IgD-negative memory B cell (primary cell): ENCODE measurements around the gene CCT8L2. TPM values are rescaled to one million over a fixed set of nuclear protein-coding genes. Genes with fewer than 3 reads are reported as not detected.
A peak's percentile ranks its signal among the peaks of the same experiment; 100 is the strongest.
"Not testable (repeated sequence)": the region's sequence is repeated elsewhere in the genome, so short reads cannot be mapped to it uniquely, and the experiment has no call there.

Source experiments
- H3K27ac Mint-ChIP-seq, 3 donors: one replicate each; pipeline ENCODE4 v1.8.0; 2020 to 2022; ENCODE audit warnings: mild to moderate bottlenecking in 3 of 3, mixed read lengths in 3 of 3, moderate library complexity in 1 of 3
- H3K27me3 Mint-ChIP-seq: one replicate; pipeline ENCODE4 v1.8.0; 2021; ENCODE audit warnings: mixed read lengths
- H3K36me3 Mint-ChIP-seq: one replicate; pipeline ENCODE4 v1.8.0; 2020; ENCODE audit warnings: mild to moderate bottlenecking, mixed read lengths
- H3K4me1 Mint-ChIP-seq, 3 donors: one replicate each; pipeline ENCODE4 v1.8.0; 2020 to 2022; ENCODE audit warnings: mixed read lengths in 3 of 3, mild to moderate bottlenecking in 1 of 3
- H3K4me3 Mint-ChIP-seq, 4 donors: one replicate each; pipeline ENCODE4 v1.8.0; 2020 to 2022; ENCODE audit warnings: mild to moderate bottlenecking in 4 of 4, mixed read lengths in 4 of 4, moderate library complexity in 3 of 4
- H3K9me3 Mint-ChIP-seq, 3 donors: one replicate each; pipeline ENCODE4 v1.8.0; 2020 to 2021; ENCODE audit warnings: mixed read lengths in 3 of 3, mild to moderate bottlenecking in 1 of 3
- polyA plus RNA-seq: library from polyadenylated mRNA; unstranded; fragments of 300-500 nt; fragmentation: Illumina TruSeq; gene quantifications from one replicate; pipeline ENCODE4 v1.2.3, GENCODE V29; 2021

CCT8L2 gene, protein sequence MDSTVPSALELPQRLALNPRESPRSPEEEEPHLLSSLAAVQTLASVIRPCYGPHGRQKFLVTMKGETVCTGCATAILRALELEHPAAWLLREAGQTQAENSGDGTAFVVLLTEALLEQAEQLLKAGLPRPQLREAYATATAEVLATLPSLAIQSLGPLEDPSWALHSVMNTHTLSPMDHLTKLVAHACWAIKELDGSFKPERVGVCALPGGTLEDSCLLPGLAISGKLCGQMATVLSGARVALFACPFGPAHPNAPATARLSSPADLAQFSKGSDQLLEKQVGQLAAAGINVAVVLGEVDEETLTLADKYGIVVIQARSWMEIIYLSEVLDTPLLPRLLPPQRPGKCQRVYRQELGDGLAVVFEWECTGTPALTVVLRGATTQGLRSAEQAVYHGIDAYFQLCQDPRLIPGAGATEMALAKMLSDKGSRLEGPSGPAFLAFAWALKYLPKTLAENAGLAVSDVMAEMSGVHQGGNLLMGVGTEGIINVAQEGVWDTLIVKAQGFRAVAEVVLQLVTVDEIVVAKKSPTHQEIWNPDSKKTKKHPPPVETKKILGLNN
- polyA plus RNA-seq, result not detected

- H3K27me3 Mint-ChIP-seq, H3K9me3 Mint-ChIP-seq, H3K27ac Mint-ChIP-seq, H3K4me3 Mint-ChIP-seq, H3K36me3 Mint-ChIP-seq, H3K4me1 Mint-ChIP-seq: not testable (repeated sequence)
Measured at GRCh38 chr22:16592710-16593109, at the start of gene CCT8L2. Gene CCT8L2, minus strand, starts transcription at chr22:16592810. Its CDS starts 260 bp downstream, at chr22:16592550.

GRCh38 chr22:16635442-16635841 lies 42.8 kb upstream of the CCT8L2 start:
- H3K27ac Mint-ChIP-seq, H3K4me3 Mint-ChIP-seq, H3K36me3 Mint-ChIP-seq, H3K4me1 Mint-ChIP-seq, H3K9me3 Mint-ChIP-seq, H3K27me3 Mint-ChIP-seq: not testable (repeated sequence)

GRCh38 chr22:16634092-16634491 lies 41.5 kb upstream of the CCT8L2 start:
- H3K27me3 Mint-ChIP-seq, H3K36me3 Mint-ChIP-seq, H3K27ac Mint-ChIP-seq, H3K9me3 Mint-ChIP-seq, H3K4me1 Mint-ChIP-seq, H3K4me3 Mint-ChIP-seq: not testable (repeated sequence)

GRCh38 chr22:16628476-16628875 lies 35.9 kb upstream of the CCT8L2 start:
- H3K36me3 Mint-ChIP-seq, H3K4me3 Mint-ChIP-seq, H3K27me3 Mint-ChIP-seq, H3K9me3 Mint-ChIP-seq, H3K4me1 Mint-ChIP-seq, H3K27ac Mint-ChIP-seq: not testable (repeated sequence)

- not testable (repeated sequence) for H3K4me1 Mint-ChIP-seq, H3K27me3 Mint-ChIP-seq, H3K9me3 Mint-ChIP-seq, H3K36me3 Mint-ChIP-seq, H3K4me3 Mint-ChIP-seq, H3K27ac Mint-ChIP-seq
Measured at GRCh38 chr22:16625018-16625417, 32.4 kb upstream of the CCT8L2 start.

DNA sequence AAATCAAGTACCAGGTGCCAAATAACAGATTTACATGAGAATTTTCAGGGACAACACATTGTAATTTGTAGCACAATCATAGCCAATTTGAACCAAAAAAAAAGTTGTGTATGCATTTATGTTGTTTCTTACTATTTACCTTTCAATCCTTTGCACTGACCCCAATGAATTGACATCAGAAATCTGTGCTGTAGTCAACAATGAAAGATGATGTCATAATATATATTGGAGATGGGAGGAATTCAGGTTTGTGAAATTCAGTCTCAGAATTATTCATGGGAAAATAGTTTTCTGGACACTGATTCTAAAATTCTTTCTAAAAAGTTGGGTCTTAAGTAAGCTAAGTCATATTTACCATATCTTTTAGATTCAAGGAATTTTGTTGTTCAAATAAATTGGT lies 31.0 kb upstream of the CCT8L2 start:
- not testable (repeated sequence) for H3K36me3 Mint-ChIP-seq, H3K9me3 Mint-ChIP-seq, H3K27ac Mint-ChIP-seq, H3K4me3 Mint-ChIP-seq, H3K27me3 Mint-ChIP-seq, H3K4me1 Mint-ChIP-seq

GRCh38 chr22:16617516-16617915 lies 24.9 kb upstream of the CCT8L2 start:
- not testable (repeated sequence) for H3K36me3 Mint-ChIP-seq, H3K4me3 Mint-ChIP-seq, H3K27me3 Mint-ChIP-seq, H3K4me1 Mint-ChIP-seq, H3K9me3 Mint-ChIP-seq, H3K27ac Mint-ChIP-seq

DNA sequence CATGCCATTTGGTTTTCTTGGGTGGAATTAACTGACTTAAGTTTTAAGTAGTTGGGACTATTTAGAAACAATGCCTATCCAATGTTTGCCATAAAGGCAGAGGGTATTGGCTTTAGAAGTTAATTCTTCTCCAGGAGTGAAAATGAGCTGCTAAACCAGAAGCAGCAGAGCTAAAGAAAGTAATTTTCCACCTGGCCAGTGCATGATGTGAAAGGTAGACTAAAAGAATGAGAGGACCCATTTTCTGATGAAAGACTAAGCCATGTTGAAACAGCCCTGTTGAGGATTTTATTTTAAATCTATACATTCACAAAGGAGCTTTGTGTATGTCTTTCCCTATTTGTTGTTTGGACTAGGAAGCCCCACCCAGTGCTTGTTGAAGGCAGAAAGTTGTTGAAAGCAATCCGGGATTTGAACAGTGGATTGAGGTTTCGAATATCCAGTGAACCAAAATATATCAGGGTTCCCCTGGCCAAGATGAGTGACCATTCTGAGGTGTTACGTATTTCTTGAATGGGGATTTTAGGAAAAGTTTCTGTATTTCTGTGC lies 23.9 kb upstream of the CCT8L2 start:
- not testable (repeated sequence) for H3K4me1 Mint-ChIP-seq, H3K27ac Mint-ChIP-seq, H3K36me3 Mint-ChIP-seq, H3K4me3 Mint-ChIP-seq, H3K9me3 Mint-ChIP-seq
- H3K27me3 Mint-ChIP-seq, result peaks cover 13% of the 10 kb centered on the region

- H3K4me1 Mint-ChIP-seq, H3K27ac Mint-ChIP-seq, H3K9me3 Mint-ChIP-seq, H3K4me3 Mint-ChIP-seq, H3K36me3 Mint-ChIP-seq: not testable (repeated sequence)
- peaks cover 18% of the 10 kb centered on the region for H3K27me3 Mint-ChIP-seq
Measured at GRCh38 chr22:16615606-16616245, 23.1 kb upstream of the CCT8L2 start.

- Mint-ChIP-seq H3K4me3 (no peak overlapping the region), H3K27ac (no peak overlapping the region)
Measured at GRCh38 chr22:16609548-16610261, 17.1 kb upstream of the CCT8L2 start.

DNA sequence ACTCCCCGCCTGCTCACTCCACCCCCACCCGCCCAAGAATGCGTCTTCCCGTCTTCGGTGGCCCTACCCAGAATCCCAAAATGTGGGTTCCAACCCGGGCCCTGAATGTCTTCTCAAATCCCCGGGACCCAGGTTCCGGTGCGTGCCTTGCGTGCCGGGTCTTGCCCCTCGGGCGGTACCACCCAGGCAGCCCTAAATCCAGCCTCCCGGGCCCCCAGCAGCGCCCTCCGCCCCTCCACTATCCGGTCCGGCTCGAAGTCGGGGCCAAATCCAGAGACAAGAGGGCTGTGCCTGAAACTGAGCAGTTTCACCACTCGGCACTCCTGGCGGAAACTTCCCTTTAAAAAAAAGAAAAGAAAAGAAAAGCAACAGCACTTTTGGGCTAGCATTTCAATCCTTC lies 16.3 kb upstream of the CCT8L2 start:
- Mint-ChIP-seq H3K27ac (no peak overlapping the region), H3K4me3 (no peak overlapping the region), H3K36me3 (no peaks in the 10 kb centered on the region), H3K4me1 (no peaks in the 10 kb centered on the region), H3K9me3 (peaks cover 0 to 4% (median 3%) of the 10 kb centered on the region in 3 donors), H3K27me3 (peaks cover 14% of the 10 kb centered on the region)

More at GRCh38 chr22:16609548-16610261, 17.1 kb upstream of the CCT8L2 start:
- peaks cover 12% of the 10 kb centered on the region for H3K27me3 Mint-ChIP-seq
- H3K4me1 Mint-ChIP-seq, result no peaks in the 10 kb centered on the region
- H3K9me3 Mint-ChIP-seq, result peaks cover 0 to 4% (median 3%) of the 10 kb centered on the region in 3 donors
- no peaks in the 10 kb centered on the region for H3K36me3 Mint-ChIP-seq

GRCh38 chr22:16604257-16604998 lies 11.8 kb upstream of the CCT8L2 start:
- not testable (repeated sequence) for H3K27ac Mint-ChIP-seq, H3K4me3 Mint-ChIP-seq, H3K4me1 Mint-ChIP-seq, H3K36me3 Mint-ChIP-seq, H3K9me3 Mint-ChIP-seq
- peaks cover 24% of the 10 kb centered on the region for H3K27me3 Mint-ChIP-seq

DNA sequence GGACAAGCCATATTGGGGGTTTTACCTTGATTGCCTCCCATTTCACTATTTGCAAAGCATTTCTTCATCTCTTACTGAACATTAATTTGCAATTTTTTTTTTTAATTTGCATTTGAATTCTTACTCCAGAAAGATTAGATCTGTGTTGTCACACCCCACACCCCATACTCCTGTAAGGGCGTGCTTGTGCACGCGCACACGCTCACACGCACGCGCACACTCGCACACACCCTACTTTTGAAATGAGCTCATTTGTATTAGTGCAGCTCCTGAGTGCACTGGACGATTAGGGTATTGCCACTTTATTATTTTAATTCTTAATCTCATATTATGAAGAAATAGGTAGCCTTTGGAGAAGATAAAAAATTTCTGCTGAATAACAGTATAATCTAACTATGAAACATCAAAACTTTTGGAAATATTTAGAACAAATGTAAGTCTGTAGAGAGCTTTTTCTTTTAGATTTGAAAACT lies 11.2 kb upstream of the CCT8L2 start:
- H3K9me3 Mint-ChIP-seq, H3K4me1 Mint-ChIP-seq, H3K27ac Mint-ChIP-seq, H3K4me3 Mint-ChIP-seq, H3K36me3 Mint-ChIP-seq: not testable (repeated sequence)
- peaks cover 24% of the 10 kb centered on the region for H3K27me3 Mint-ChIP-seq

DNA sequence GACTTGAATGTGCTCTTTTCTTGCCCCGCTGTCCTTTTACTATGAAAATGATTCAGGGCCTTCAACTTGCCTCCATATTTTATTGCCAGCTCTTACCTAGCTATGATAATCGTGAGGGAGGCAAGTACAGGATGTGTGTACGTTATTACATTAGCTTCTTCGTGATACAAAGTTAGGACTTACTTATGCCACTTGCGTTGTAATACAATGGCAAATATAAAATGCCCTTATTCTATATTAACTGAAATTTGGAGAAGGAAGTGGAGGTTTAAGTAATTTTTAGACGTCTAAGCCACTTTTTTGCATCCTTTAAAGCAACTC lies 10.8 kb upstream of the CCT8L2 start:
- H3K27ac Mint-ChIP-seq, result no peak overlapping the region
- no peaks in the 10 kb centered on the region for H3K36me3 Mint-ChIP-seq
- H3K4me1 Mint-ChIP-seq, result peaks cover 0 to 3% (median 2%) of the 10 kb centered on the region in 3 donors
- H3K27me3 Mint-ChIP-seq, result peaks cover 27% of the 10 kb centered on the region
- H3K4me3 Mint-ChIP-seq, result peak overlapping the region in 1 of 4 donors; percentile 57
- H3K9me3 Mint-ChIP-seq, result peaks cover 0 to 5% (median 5%) of the 10 kb centered on the region in 3 donors
